SIG-M5 treated with dmso at 0.1 percent for 504 hours (cell line): Measurements from ENCODE around the gene FOXK2.
"Not testable (repeated sequence)": the region's sequence is repeated elsewhere in the genome, so short reads cannot be mapped to it uniquely, and the experiment has no call there.

ENCODE experiments used
- DNase-seq: peaks from one replicate; lab custom pipeline; 2025; ENCODE audit not compliant: unreplicated experiment; lab: John Stamatoyannopoulos, UW

The FOXK2 gene

GRCh38 chr17:82528484-82529265 is 9.1 kb downstream of the FOXK2 start:
- no peak for DNase-seq

GRCh38 chr17:82529914-82530300 is 10.4 kb downstream of the FOXK2 start:
- no peak for DNase-seq

DNA sequence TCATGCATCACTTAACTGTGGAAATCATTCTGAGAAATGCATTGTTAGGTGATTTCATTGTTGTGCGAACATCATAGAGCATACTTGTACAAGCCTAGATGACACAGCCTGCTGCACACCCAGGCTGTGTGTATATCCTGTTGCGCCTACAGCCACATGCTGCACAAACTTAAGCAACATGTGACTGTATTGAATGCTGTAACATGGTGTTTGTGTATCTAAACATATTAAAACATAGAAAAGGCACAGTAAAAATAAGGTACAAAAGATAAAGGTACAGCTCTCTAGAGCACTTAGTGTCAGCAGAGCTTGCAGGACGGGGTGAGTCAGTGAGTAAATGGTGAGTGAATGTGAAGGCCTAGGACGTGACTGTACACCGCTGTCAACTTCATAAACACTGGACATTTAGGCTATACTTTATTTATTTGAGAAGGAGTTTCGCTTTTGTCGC is 11.9 kb downstream of the FOXK2 start:
- DNase-seq, result no peak

- no peak for DNase-seq
These were observed 14.9 kb downstream of the FOXK2 start for GRCh38 chr17:82534401-82534812.

DNA sequence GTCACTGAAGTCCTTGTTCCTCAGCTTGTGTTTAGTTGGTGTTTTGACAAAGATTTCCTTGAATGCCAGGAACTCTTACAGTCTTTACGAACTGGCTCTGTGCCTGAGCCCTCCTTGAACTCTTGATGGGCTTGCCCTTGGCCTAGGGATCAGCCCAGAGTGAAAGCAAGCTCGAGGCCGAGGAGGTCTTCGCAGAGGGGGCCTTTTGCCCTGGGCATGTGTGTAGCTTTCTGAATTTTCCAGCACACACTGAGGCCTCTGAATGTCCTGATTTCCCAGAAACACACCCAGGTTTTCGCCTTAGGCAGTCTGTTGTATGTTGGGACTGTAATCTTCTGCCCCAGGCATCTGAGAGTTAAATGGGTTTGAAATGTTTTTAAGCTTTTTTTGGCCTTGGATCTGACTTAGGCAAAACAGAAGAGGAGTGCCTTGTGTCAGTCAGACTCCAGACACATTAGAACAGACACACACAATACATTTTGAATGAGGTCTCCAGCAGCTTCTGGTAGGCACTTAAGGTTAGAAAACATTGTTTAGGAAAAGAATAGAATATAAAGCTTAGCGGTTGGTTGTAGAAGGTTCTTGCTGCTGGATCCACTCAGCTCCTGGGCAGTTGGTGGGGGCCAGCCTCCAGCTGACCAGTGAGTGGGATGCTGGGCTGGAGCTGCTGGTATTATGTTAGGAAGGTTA is 17.1 kb downstream of the FOXK2 start:
- no peak for DNase-seq

DNA sequence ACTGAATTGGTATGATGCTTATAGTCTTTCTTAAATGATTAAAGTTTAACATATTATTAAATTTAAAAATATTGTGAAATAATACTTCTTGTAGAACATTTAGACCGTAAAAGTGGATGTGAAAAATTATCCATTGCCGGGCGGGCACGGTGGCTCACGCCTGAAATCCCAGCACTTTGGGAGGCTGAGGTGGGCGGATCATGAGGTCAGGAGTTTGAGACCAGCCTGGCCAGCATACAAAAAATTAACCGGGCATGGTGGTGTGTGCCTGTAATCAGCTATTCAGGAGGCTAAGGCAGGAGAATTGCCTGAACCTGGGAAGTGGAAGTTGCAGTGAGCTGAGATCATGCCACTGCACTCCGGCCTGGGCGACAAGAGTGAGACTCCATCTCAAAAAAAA is 17.7 kb downstream of the FOXK2 start:
- not testable (repeated sequence) for DNase-seq

- not testable (repeated sequence) for DNase-seq
These were observed 19.5 kb downstream of the FOXK2 start for GRCh38 chr17:82539076-82539475.

- no peak for DNase-seq
These were observed 22.9 kb downstream of the FOXK2 start for GRCh38 chr17:82542439-82542838.

DNA sequence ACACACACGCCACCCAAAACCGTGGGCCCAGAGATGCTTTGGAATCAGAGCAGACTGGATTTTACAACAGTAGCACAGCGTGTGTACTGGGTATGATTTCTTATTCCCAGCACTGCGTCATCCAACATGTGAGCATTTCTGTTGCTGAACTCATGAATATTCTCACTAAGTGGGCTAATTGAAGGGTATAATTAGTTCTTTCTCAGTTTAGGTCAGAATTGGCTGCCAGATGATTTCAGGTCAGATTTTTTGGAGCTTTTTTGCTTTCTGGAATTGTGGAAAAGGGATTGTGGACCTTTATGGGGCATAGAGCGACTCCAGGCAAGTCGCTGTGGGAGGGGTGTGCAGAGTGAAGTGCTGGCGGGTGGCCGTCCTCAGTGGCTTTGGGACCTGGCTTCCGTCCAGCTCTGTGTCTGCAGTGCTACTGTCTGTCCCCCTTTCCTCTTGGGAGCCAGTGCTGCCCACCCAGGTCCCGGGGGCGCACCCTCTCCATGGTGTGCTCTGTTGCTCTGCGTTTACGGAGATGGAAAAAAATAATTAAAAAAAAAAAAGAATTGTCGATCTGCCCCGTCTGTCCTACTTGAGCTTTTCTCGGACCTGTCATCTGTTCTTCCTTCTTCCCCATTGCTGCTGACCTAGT is 25.0 kb downstream of the FOXK2 start:
- DNase-seq, result no peak

- no peak for DNase-seq
These were observed 25.5 kb downstream of the FOXK2 start for GRCh38 chr17:82545071-82545462.

GRCh38 chr17:82547981-82548380 is 28.4 kb downstream of the FOXK2 start:
- no peak for DNase-seq

GRCh38 chr17:82548681-82549303 is 29.3 kb downstream of the FOXK2 start:
- DNase-seq, result no peak

DNA sequence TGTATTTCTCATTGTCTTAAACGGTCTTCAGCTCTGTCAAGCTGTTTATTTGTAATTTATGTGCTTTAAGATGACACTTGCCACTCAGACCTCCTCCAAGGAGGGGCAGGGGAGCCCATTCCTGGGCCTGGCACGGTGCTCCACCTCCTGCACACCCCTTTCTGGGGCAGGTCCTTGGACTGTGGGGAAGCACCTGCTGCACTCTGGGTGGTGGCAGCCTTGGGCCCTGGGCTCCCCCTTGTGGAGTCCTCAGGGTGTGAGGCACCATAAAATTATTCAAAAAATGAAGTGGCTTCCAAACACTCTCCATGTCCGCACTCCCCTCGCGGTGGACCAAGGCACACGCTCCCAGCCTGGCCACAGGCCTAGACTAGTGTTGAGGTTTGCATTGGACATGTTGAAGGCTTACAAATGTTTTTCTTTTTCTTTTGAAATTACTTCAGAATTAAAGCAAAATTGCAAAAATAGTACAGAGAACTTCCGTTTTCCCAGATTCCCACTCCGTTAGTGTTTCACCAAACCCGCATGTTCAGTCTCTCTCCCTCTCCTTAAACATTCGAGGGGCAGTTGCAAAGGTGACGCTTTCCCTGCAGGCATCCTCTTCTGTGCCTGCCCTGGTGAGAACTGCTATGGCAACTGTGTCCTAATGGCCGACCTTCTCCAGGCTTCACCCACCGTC is 32.4 kb downstream of the FOXK2 start:
- DNase-seq, result peak; percentile 69

DNA sequence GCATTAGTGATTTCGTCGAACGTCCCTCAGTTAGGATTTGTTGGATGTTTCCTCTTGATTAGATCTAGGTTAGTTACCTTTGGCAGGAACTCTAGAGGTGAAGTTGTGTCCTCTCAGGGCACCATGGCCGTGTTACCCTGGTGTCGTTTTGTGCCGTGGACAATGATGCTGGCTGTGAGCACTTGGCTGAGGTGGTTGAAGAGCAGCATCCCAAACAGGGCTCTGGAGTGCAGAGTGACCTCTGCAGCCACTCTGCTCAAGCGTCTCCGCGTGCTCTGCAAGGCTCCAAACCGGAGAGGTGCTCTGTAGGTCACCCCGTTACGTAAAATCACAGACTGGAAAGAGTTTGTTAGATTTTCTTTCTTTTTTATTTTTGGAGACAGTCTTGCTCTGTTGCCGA is 33.0 kb downstream of the FOXK2 start:
- DNase-seq, result no peak

- DNase-seq, result no peak
These were observed 33.8 kb downstream of the FOXK2 start for GRCh38 chr17:82553210-82553930.

GRCh38 chr17:82557510-82557909 is 38.0 kb downstream of the FOXK2 start:
- DNase-seq, result not testable (repeated sequence)

- no peak for DNase-seq
These were observed 40.2 kb downstream of the FOXK2 start for GRCh38 chr17:82559566-82560251.

DNA sequence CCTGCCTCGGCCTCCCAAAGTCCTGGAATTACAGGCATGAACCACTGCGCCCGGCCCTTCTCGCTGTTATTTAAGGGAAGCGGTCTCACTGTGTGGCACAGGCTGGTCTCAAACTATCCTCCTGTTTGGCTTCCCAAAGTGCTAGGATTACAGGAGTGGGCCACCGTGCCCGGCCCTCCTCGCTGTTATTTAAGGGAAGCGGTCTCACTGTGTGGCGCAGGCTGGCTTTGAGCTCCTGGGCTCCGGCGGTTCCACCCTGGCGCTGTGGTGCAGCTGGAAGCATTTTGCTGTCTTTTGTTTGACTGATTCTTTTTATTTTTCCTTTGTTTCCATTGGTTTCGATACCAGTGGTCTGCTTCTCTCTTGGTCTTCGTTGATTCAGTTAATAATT is 40.7 kb downstream of the FOXK2 start:
- DNase-seq, result no peak

DNA sequence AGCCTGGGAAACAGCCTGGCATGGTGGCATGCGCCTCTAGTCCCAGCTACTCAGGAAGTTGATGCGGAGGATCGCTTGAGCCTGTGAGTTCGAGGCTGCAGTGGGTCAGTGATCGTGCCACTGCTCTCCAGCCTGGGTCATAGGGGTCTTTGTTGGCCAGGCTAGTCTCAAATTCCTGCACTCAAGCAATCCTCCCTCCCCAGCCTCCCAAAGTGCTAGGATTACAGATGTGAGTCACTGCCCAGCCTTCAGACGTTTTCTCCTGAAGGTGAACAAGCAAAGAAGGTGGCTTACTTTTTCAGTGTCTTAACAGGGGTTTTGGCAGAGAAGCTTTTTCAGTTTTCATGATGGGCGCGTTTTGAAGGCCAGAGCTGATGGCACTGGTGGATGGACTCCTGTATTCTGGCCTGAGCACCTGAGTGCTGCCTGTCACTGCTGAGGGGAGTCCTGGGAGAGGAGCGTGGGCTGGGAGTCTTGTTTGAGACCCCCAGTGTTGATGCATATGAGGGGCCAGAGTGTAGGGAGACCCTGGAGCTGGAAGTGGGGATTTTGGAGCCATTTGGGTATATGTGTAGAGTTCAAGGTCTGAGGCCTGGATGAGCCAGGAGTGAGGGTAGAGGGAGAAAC is 41.4 kb downstream of the FOXK2 start:
- no peak for DNase-seq
